H1 (cell line): ENCODE results near the gene DUSP9.

Source experiments
- ATF2 ChIP-seq: IDR thresholded peaks from 2 replicates; pipeline ENCODE4 v1.6.1; 2012; ENCODE audit warnings: low read length, inconsistent platforms
- CREB1 ChIP-seq: IDR thresholded peaks from 2 replicates; pipeline ENCODE4 v1.6.1; 2012; ENCODE audit warnings: inconsistent platforms
- CTCF ChIP-seq, 3 experiments: IDR thresholded peaks; 1 replicate in 2 of 3; 2 replicates in 1 of 3; pipeline versions ENCODE4 v1.5.1 to v1.6.1; 2011; ENCODE audit warnings: low read length in 3 of 3, mild to moderate bottlenecking in 3 of 3, inconsistent platforms in 2 of 3, low read depth in 1 of 3, moderate library complexity in 1 of 3; ENCODE audit not compliant: insufficient read depth in 1 of 3; ENCODE audit errors: control extremely low read depth in 1 of 3
- EZH2 ChIP-seq: fragments of 200-600 bp; sonication (generic); IDR thresholded peaks from 2 replicates; pipeline ENCODE4 v1.7.1; 2012; ENCODE audit warnings: low read depth, mild to moderate bottlenecking, moderate library complexity, low read length, inconsistent platforms; ENCODE audit not compliant: severe bottlenecking
- PHF8 ChIP-seq: fragments of 200-600 bp; sonication (generic); conservative IDR thresholded peaks from 2 replicates; pipeline ENCODE4 v1.7.1; 2012; ENCODE audit warnings: low read depth, mild to moderate bottlenecking, inconsistent platforms, low read length, moderate library complexity
- POLR2AphosphoS5 ChIP-seq: IDR thresholded peaks from 2 replicates; pipeline ENCODE4 v1.6.1; 2011; ENCODE audit warnings: low read depth, low read length
- SIRT6 ChIP-seq: IDR thresholded peaks from one replicate; pipeline ENCODE4 v1.7.1; 2012; ENCODE audit warnings: low read length, inconsistent platforms
- SIX5 ChIP-seq: IDR thresholded peaks from 2 replicates; pipeline ENCODE4 v1.6.1; 2011; ENCODE audit warnings: mild to moderate bottlenecking, low read depth, low read length

- TF ChIP-seq SIRT6: no peak
- TF ChIP-seq PHF8: no peak
- no peak for TF ChIP-seq SIX5
- TF ChIP-seq CTCF (IDR thresholded peaks at IDR 0.05; ENCODE audit: control extremely low read depth in 1 of 3, insufficient read depth in 1 of 3, low read depth in 1 of 3, low read length in 3 of 3): no peak
- TF ChIP-seq POLR2AphosphoS5: no peak
- TF ChIP-seq ATF2: no peak
- no peak for TF ChIP-seq EZH2
- no peak for TF ChIP-seq CREB1
Observed at GRCh38 chrX:153696100-153696499, 49.1 kb downstream of the DUSP9 start.
